HG02870 (cell line): ENCODE results near the gene TMEM170A.
"Not testable (repeated sequence)": the region's sequence is repeated elsewhere in the genome, so short reads cannot be mapped to it uniquely, and the experiment has no call there.

Experiments used
- ATAC-seq: cut with Tn5 transposase; IDR thresholded peaks from one replicate; pipeline ENCODE4 v1.9.1; 2021; ENCODE audit warnings: mild to moderate bottlenecking, moderate library complexity; ENCODE audit not compliant: unreplicated experiment

Gene TMEM170A

GRCh38 chr16:75464122-75464918 is at the start of gene TMEM170A:
Gene TMEM170A, minus strand, starts transcription at chr16:75464689. Its CDS starts 89 bp downstream, at chr16:75464600.
- ATAC-seq: peak; percentile 87

- ATAC-seq: no peak
Measured at GRCh38 chr16:75506574-75506973, 42.1 kb upstream of the TMEM170A start.

- ATAC-seq: no peak
Measured at GRCh38 chr16:75506107-75506506, 41.6 kb upstream of the TMEM170A start.

- no peak for ATAC-seq
Measured at GRCh38 chr16:75503801-75504200, 39.3 kb upstream of the TMEM170A start.

- ATAC-seq: no peak
Measured at GRCh38 chr16:75502916-75503605, 38.6 kb upstream of the TMEM170A start.

- not testable (repeated sequence) for ATAC-seq
Measured at GRCh38 chr16:75501820-75502219, 37.3 kb upstream of the TMEM170A start.

- no peak for ATAC-seq
Measured at GRCh38 chr16:75501359-75501758, 36.9 kb upstream of the TMEM170A start.

GRCh38 chr16:75498605-75499322 is 34.3 kb upstream of the TMEM170A start:
- not testable (repeated sequence) for ATAC-seq

DNA sequence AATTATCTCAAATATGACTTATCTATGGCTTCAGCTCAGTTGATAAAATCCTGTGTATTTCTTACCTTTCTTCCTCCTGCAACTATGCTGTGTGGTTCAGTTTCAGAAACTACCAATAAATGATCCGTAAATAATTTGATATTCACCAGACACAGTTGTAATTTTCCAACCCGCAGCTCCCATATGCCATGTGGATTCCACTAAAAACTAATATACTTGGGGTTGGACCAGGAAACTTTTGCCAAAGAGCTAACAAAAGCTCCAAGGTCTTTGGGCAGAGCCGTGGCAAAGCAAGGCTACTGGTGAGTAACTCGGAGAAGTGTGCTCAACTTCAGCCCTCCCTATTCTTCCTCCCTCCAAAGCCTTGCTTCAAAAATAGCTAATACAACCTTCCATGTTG is 33.1 kb upstream of the TMEM170A start:
- no peak for ATAC-seq

DNA sequence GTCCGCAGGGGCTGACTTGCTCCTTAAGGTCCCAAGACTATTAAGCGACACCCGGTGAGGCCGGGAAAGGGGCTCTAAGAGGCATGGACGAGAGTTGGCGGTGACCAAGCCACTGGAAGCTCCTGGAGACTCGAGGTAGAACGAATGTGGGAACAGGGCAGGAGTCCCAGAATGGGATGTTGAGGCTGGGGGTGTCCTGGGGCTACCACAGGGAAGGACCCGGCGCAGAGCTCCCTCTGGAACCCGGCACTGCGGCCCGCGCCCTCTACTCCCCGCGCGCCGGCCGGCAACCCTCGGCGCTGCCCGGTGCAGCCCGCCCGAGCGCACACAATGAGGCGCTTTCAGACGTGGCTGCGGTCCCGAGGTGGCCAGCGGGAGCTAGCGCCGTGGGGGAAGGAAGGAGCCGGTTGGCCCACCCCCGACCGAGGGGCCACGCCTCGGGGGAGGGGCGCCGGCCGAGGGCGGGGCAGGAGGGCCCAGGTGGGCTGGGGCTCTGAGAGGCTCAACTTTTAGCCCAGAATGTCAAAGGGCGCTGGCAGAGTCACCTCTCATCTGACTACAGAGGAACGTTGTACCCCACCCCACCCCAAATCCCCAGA is 30.7 kb upstream of the TMEM170A start, which contains the start of gene CHST6:
CHST6 (minus strand) TSS at position 366 of the 599 bp plus-strand sequence. CDS start 15,613 bp downstream, outside the sequence.
- ATAC-seq: peak; percentile 79

GRCh38 chr16:75494661-75495075 is 30.2 kb upstream of the TMEM170A start:
- ATAC-seq: no peak

DNA sequence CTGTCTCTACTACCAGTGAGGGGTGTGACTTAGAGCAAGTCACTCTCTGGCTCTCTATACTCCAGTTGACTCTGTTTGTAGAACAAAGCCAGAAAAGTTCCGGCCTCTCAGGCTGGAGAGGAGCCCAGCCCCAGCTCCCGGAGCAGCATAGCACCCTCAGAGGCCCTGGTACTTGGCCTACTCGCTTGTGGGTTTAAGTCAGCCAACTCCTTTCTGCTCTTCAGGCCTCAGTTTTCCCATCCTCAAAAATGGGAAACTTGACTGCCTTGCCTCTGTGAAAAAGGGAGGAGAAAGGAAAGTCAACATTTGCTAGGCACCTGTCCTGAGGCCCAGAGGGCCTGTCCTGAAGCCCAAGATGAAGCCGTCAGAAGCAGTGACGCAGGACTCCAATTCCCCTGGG is 29.7 kb upstream of the TMEM170A start:
- ATAC-seq: no peak

GRCh38 chr16:75491876-75492275 is 27.4 kb upstream of the TMEM170A start:
- ATAC-seq: no peak

GRCh38 chr16:75488322-75488721 is 23.8 kb upstream of the TMEM170A start:
- no peak for ATAC-seq

- peak; percentile 59 for ATAC-seq
Measured at GRCh38 chr16:75486676-75487313, 22.3 kb upstream of the TMEM170A start.

DNA sequence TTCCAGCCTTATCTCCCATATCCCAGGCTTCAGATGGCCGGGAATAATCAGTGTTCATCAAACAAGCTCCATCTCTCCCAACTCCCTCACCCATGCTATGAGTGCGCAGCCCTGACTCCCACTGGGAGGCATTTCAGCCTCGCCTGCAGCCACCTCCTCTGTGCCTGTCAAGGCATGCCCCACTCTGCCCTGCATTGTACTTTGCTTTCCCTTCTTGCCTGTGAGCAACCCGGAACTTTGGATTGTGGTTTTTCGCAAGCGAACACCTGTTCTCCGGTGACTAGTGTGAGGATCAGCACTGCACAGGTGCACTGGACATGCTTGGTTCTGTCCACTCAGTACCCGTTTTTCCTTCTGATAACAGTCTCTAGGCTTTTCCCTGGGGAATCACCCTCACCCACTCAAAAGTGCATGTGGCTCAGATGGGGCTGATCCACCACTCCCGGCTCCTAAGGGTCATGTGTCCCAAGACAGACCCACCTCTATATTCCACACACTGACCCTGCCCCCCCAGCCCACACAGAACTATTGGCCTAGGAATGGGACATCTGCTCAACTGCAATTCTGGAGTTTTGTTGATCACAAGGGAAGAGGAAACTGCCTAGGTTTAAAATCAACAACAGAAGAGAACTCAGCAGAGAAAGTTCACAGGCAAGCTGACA is 21.7 kb upstream of the TMEM170A start:
- no peak for ATAC-seq

DNA sequence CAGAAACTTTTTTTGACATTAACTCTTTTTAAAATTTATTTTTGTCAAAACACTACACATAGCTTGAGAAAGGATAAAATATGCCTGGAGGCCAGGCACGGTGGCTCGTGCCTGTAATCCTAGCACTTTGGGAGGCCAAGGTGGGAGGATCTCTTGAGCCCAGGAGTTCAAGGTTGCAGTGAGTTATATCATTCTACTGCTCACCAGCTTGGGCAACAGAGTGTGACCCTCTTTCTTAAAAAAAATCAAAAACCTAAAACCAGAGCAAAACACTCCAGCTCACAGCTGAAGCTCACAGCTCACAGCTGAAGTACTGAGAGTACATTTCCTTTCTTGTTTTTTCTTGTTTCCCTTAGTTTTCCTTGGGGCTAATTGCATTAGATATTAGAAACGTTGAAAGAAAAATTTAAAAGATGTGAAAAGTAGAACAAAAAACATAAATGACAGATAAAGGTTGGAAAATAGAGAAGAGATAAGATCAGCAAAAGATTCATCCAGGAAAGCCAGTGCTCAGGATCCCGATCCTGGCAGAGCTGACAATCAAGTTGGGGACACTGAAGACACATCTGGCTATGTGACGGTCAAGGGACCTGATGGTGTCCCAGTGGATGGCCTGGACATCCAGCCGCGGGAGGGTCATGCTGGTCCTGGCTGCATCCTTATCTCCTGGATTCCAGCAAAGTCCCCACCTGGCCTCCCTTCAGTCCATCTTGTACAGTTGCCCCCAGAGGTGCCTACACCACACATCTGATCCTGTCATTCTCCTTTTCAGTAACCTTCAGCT is 20.9 kb upstream of the TMEM170A start:
- ATAC-seq: peak; percentile 36

DNA sequence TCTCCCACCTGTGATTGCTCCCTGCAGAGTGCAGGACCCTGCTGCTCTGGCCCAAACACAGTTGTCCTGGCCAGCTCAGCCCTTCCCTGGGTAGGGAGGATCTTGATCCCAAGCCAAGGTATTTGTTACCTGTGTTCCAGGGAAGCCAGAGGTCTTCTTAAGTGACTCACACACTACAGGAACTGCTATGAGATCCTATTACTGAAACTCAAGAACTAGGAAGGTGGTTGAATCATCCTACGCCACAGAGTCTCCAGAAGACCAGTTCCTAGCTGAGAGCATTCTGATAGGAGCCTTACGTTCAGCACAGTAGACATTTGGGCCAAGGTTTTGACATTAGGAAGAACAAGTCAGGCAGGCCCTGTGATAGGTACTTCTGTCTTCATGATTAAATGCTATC is 18.7 kb upstream of the TMEM170A start:
- ATAC-seq: no peak
